K562 (cell line): ENCODE measurements around the gene FHDC1. TPM values are rescaled to one million over a fixed set of nuclear protein-coding genes. Genes with fewer than 3 reads are reported as not detected.

ENCODE experiments used
- ATAC-seq: fragments of 200-7000 bp; cut with Tn5 transposase; 3 replicates; pipeline ENCODE4 v1.9.1; 2020; ENCODE audit warnings: moderate library complexity
- BruUV-seq: library from RNA; stranded (reverse); fragments of 400-500 nt; replicated peaks from 2 replicates; lab custom pipeline; 2021; lab: Mats Ljungman, UMichigan
- CTCF ChIA-PET: fragments of 300-600 bp; formaldehyde crosslinking; extraction: SDS; loops from one replicate; lab custom pipeline; 2021; ENCODE audit warnings: low intra/inter-chr PET ratio; lab: Yijun Ruan, JAX
- POLR2A ChIA-PET: fragments of 300-600, 350-650 bp; sonication (Branson Sonifier 250); formaldehyde crosslinking; extraction: SDS; loops from one replicate; lab custom pipeline; 2021; ENCODE audit warnings: antibody characterized with exemption, inconsistent platforms; lab: Yijun Ruan, JAX
- DNase-seq, 4 experiments: peaks; one replicate each; pipeline versions ENCODE4 v3.0.0 to v3.0.0-alpha.2; 2011 to 2018; ENCODE audit warnings: low spot score in 3 of 4, mixed read lengths in 3 of 4; ENCODE audit errors: extremely low read depth in 1 of 4
- FAIRE-seq: peaks from 2 replicates; lab custom pipeline; 2011; peaks lifted over from hg19 to GRCh38; lab: Jason Lieb, UNC
- H2AFZ ChIP-seq: 2 replicates; pipeline ENCODE4 v1.6.0; 2011; ENCODE audit warnings: low read depth, low read length, control low read depth, inconsistent platforms
- H3K27ac ChIP-seq: fragments of 200-600 bp; 3 replicates; pipeline ENCODE4 v1.8.0; 2011; ENCODE audit warnings: low read depth, mild to moderate bottlenecking, control low read depth, inconsistent platforms, low read length, moderate library complexity, mixed read lengths; ENCODE audit errors: extremely low read depth
- H3K27me3 ChIP-seq, 2 experiments: fragments of 300-600 bp in 1 of 2; 2 replicates in 1 of 2; 3 replicates in 1 of 2; pipeline versions ENCODE4 v1.6.0 to v1.8.0; 2011; ENCODE audit warnings: inconsistent platforms in 2 of 2, low read length in 2 of 2, mild to moderate bottlenecking in 1 of 2, mixed read lengths in 1 of 2, moderate library complexity in 1 of 2; ENCODE audit not compliant: control insufficient read depth in 2 of 2, insufficient read depth in 2 of 2
- H3K36me3 ChIP-seq: fragments of 300-600 bp; 3 replicates; pipeline ENCODE4 v1.8.0; 2011; ENCODE audit warnings: mild to moderate bottlenecking, low read length, inconsistent platforms; ENCODE audit not compliant: control insufficient read depth, insufficient read depth
- H3K4me1 ChIP-seq, 2 experiments: fragments of 200-600 bp in 1 of 2; replicated peaks in 1 of 2; 2 replicates in 1 of 2; 3 replicates in 1 of 2; pipeline versions ENCODE4 v1.5.1 to v1.8.0; 2011; ENCODE audit warnings: inconsistent platforms in 2 of 2, low read length in 2 of 2, mild to moderate bottlenecking in 1 of 2, mixed read lengths in 1 of 2, moderate library complexity in 1 of 2; ENCODE audit not compliant: control insufficient read depth in 2 of 2, insufficient read depth in 2 of 2
- H3K4me2 ChIP-seq: 2 replicates; pipeline ENCODE4 v1.6.1; 2011; ENCODE audit warnings: low read length, control low read depth, inconsistent platforms, mixed read lengths; ENCODE audit not compliant: insufficient read depth
- H3K4me3 ChIP-seq: fragments of 200-600 bp; sonication (generic), shearing (Covaris generic); 2 replicates; pipeline ENCODE4 v1.5.1; 2016; ENCODE audit warnings: control low read depth, inconsistent platforms
- H3K79me2 ChIP-seq: fragments of 200-600 bp; 3 replicates; pipeline ENCODE4 v1.8.0; 2011; ENCODE audit warnings: low read length, inconsistent platforms; ENCODE audit not compliant: control insufficient read depth, insufficient read depth
- H3K9ac ChIP-seq, 2 experiments: 2 replicates each; pipeline versions ENCODE4 v1.6.0 to v1.6.1; 2011; ENCODE audit warnings: low read depth in 2 of 2, low read length in 2 of 2, control low read depth in 1 of 2, inconsistent platforms in 1 of 2, mild to moderate bottlenecking in 1 of 2, mixed read lengths in 1 of 2; ENCODE audit not compliant: insufficient read depth in 1 of 2
- H3K9me1 ChIP-seq: one replicate; pipeline ENCODE4 v1.6.0; 2011; ENCODE audit warnings: inconsistent platforms, mild to moderate bottlenecking, low read length, moderate library complexity; ENCODE audit not compliant: control insufficient read depth, insufficient read depth
- H3K9me3 ChIP-seq: replicated peaks from 2 replicates; pipeline ENCODE4 v1.5.1; 2011; ENCODE audit warnings: low read depth, low read length, inconsistent platforms; ENCODE audit not compliant: control insufficient read depth, insufficient read depth
- H4K20me1 ChIP-seq: replicated peaks from 2 replicates; pipeline ENCODE4 v1.6.1; 2011; ENCODE audit warnings: low read length, inconsistent platforms, mixed read lengths; ENCODE audit not compliant: control insufficient read depth, insufficient read depth
- ARNT ChIP-seq, 2 experiments: fragments of 450-650 bp; IDR thresholded peaks; 2 replicates each; pipeline ENCODE4 v1.6.1; 2016; ENCODE audit warnings: mild to moderate bottlenecking in 1 of 2
- CBX8 ChIP-seq: fragments of 200-600 bp; sonication (generic); IDR thresholded peaks from 2 replicates; pipeline ENCODE4 v1.6.1; 2012; ENCODE audit warnings: borderline replicate concordance, mixed run types, low read depth, mild to moderate bottlenecking, moderate library complexity, mixed read lengths, low read length, control low read depth, inconsistent platforms; ENCODE audit not compliant: poor library complexity, severe bottlenecking; ENCODE audit errors: extremely low read depth
- DDX20 ChIP-seq: fragments of 450-650 bp; IDR thresholded peaks from 2 replicates; pipeline ENCODE4 v1.6.1; 2016; ENCODE audit warnings: missing genetic modification characterization, low read depth, mild to moderate bottlenecking, missing compliant biosample characterization, moderate library complexity
- MAFF ChIP-seq: IDR thresholded peaks from 2 replicates; pipeline ENCODE4 v1.6.1; 2012; ENCODE audit warnings: low read length, improper control_type of control experiment
- SMAD3 ChIP-seq: fragments of 450-650 bp; formaldehyde crosslinking; conservative IDR thresholded peaks from 2 replicates; pipeline ENCODE4 v1.4.0; 2020; ENCODE audit warnings: mild to moderate bottlenecking
- WGBS: fragments of 100-300 bp; shearing (Covaris generic); methylation state at CpG from one replicate; pipeline ENCODE4 v1.1.6; 2016; ENCODE audit warnings: low coverage, mixed read lengths; ENCODE audit not compliant: insufficient coverage; ENCODE audit errors: missing lambda C conversion rate; 5-methylcytosine and 5-hydroxymethylcytosine counted together
- in situ Hi-C: fragments of 300-500 bp; cut with MboI; formaldehyde crosslinking; loops from 4 replicates; pipeline ENCODE4 v1.15.0; 2018; ENCODE audit warnings: inconsistent platforms, mixed read lengths
- intact Hi-C: fragments of 100-400 bp; cut with micrococcal nuclease; formaldehyde crosslinking; loops from 2 replicates; pipeline ENCODE4 v1.14.2; 2022
- polyA plus RNA-seq, 8 experiments: library from polyadenylated mRNA; depleted of rRNA in 4 of 8; stranded (reverse) in 5 of 8; unstranded in 3 of 8; fragments of >200 nt; fragmentation: Nextera tagmentation in 2 of 8; fragmentation: Illumina TruSeq in 1 of 8; extraction: Ambion mirVana in 2 of 8; extraction: Trizol in 1 of 8; gene quantifications; 2 replicates each; pipeline versions ENCODE4 v1.2.1 to v1.2.3, GENCODE V29; 2011 to 2014; ENCODE audit warnings: inconsistent platforms in 1 of 8, missing spikeins in 1 of 8
- total RNA-seq, 7 experiments: library from RNA; depleted of rRNA in 6 of 7; stranded (reverse); fragments of >200 nt in 6 of 7; fragmentation: Illumina TruSeq in 2 of 7; extraction: Trizol in 2 of 7; gene quantifications; 2 replicates each; pipeline versions ENCODE4 v1.2.1 to v1.2.3, GENCODE V29; 2011 to 2021; ENCODE audit warnings: low replicate concordance in 1 of 7
- TF ChIP-seq, protein P1 (sequence below): fragments of 200-800 bp; sonication (Bioruptor generic); IDR thresholded peaks from 2 replicates; pipeline ENCODE4 v1.6.1; 2017; ENCODE audit warnings: missing genetic modification characterization, missing compliant biosample characterization
- TF ChIP-seq, protein P2 (sequence below): fragments of 450-650 bp; IDR thresholded peaks from 2 replicates; pipeline ENCODE4 v1.6.1; 2017; ENCODE audit warnings: antibody characterized with exemption
- TF ChIP-seq, protein P3 (sequence below): fragments of 150-350 bp; conservative IDR thresholded peaks from 2 replicates; pipeline ENCODE4 v1.6.1; 2014; ENCODE audit warnings: low read length
- TF ChIP-seq, protein P4 (sequence below): fragments of 450-650 bp; conservative IDR thresholded peaks from 2 replicates; pipeline ENCODE4 v1.6.1; 2016; ENCODE audit warnings: missing genetic modification characterization, low read depth, mild to moderate bottlenecking, missing compliant biosample characterization, moderate library complexity

FHDC1 gene
- total and polyA plus RNA-seq, 9 of the 15 experiments (the other 6 are each of a cell fraction or from before 2014, with no cell fraction given), result 0.01 to 0.43 (median 0.07) TPM

DNA sequence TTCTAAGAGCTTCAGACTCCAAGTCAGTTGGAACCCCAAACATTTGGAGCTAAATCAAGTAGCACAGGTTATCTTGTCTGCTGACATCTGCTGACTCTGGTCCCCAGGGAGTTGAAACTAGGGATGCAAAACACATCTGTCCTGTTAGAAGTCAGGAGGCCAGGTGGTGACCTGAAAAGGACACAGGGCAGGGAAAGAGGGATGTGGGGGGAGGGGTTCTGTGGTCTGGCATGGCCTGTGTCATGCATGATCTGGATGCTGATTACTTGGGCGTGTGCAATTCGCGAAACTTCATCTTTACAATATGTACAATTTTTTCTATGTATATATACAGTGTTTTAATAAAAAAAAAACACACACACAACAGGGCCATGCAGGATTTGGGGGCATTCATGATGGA is 55.3 kb downstream of the FHDC1 start:
- in situ Hi-C loops, result no loop called here

More for the DNA sequence above, 55.3 kb downstream of the FHDC1 start:
- Histone ChIP-seq H3K27ac (no peak overlapping the region), H3K4me2 (0 out of 2 replicates have a peak overlapping the region, but pooled peaks have one; percentile 19), H2AFZ (no peak overlapping the region), H3K27me3 (peaks cover 6 to 29% of the 10 kb centered on the region in 2 experiments), H4K20me1 (0 out of 2 replicates have a peak, but pooled peaks cover 3% of the 10 kb centered on the region), H3K9me1 (no peaks in the 10 kb centered on the region), H3K9me3 (no peaks in the 10 kb centered on the region), H3K79me2 (no peaks in the 10 kb centered on the region), H3K9ac (no peak overlapping the region), H3K36me3 (no peaks in the 10 kb centered on the region), H3K4me3 (no peak overlapping the region), H3K4me1 (peaks cover 2 to 15% of the 10 kb centered on the region in 2 experiments; a peak in 3 of 5 replicates)
- FAIRE-seq, result peak; percentile 49
- CTCF ChIA-PET, result no interaction called here
- BruUV-seq, result no TSS peak
- intact Hi-C loops, result no loop called here
- POLR2A ChIA-PET, result interaction anchor here (0.6 to 0.9 kb wide), 2 partner anchors 11 to 12 kb away, joined by 3 read pairs; no protein-coding TSS in a partner anchor
- TF ChIP-seq DDX20, result no peak
- TF ChIP-seq, protein P1, sequence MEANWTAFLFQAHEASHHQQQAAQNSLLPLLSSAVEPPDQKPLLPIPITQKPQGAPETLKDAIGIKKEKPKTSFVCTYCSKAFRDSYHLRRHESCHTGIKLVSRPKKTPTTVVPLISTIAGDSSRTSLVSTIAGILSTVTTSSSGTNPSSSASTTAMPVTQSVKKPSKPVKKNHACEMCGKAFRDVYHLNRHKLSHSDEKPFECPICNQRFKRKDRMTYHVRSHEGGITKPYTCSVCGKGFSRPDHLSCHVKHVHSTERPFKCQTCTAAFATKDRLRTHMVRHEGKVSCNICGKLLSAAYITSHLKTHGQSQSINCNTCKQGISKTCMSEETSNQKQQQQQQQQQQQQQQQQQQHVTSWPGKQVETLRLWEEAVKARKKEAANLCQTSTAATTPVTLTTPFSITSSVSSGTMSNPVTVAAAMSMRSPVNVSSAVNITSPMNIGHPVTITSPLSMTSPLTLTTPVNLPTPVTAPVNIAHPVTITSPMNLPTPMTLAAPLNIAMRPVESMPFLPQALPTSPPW (CRISPR knock-in tag), result no peak
- no peak for TF ChIP-seq CBX8
- TF ChIP-seq, protein P2, sequence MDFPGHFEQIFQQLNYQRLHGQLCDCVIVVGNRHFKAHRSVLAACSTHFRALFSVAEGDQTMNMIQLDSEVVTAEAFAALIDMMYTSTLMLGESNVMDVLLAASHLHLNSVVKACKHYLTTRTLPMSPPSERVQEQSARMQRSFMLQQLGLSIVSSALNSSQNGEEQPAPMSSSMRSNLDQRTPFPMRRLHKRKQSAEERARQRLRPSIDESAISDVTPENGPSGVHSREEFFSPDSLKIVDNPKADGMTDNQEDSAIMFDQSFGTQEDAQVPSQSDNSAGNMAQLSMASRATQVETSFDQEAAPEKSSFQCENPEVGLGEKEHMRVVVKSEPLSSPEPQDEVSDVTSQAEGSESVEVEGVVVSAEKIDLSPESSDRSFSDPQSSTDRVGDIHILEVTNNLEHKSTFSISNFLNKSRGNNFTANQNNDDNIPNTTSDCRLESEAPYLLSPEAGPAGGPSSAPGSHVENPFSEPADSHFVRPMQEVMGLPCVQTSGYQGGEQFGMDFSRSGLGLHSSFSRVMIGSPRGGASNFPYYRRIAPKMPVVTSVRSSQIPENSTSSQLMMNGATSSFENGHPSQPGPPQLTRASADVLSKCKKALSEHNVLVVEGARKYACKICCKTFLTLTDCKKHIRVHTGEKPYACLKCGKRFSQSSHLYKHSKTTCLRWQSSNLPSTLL, result no peak
- no peak for TF ChIP-seq ARNT (IDR thresholded peaks at IDR 0.05)
- TF ChIP-seq, protein P3, sequence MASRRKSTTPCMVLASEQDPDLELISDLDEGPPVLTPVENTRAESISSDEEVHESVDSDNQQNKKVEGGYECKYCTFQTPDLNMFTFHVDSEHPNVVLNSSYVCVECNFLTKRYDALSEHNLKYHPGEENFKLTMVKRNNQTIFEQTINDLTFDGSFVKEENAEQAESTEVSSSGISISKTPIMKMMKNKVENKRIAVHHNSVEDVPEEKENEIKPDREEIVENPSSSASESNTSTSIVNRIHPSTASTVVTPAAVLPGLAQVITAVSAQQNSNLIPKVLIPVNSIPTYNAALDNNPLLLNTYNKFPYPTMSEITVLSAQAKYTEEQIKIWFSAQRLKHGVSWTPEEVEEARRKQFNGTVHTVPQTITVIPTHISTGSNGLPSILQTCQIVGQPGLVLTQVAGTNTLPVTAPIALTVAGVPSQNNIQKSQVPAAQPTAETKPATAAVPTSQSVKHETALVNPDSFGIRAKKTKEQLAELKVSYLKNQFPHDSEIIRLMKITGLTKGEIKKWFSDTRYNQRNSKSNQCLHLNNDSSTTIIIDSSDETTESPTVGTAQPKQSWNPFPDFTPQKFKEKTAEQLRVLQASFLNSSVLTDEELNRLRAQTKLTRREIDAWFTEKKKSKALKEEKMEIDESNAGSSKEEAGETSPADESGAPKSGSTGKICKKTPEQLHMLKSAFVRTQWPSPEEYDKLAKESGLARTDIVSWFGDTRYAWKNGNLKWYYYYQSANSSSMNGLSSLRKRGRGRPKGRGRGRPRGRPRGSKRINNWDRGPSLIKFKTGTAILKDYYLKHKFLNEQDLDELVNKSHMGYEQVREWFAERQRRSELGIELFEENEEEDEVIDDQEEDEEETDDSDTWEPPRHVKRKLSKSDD, result no peak
- TF ChIP-seq SMAD3, result no peak
- TF ChIP-seq MAFF, result no peak
- TF ChIP-seq, protein P4, sequence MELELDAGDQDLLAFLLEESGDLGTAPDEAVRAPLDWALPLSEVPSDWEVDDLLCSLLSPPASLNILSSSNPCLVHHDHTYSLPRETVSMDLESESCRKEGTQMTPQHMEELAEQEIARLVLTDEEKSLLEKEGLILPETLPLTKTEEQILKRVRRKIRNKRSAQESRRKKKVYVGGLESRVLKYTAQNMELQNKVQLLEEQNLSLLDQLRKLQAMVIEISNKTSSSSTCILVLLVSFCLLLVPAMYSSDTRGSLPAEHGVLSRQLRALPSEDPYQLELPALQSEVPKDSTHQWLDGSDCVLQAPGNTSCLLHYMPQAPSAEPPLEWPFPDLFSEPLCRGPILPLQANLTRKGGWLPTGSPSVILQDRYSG (tag), result no peak
- WGBS, result 55% methylated on average over 3 of the region's 3 CpGs
- ATAC-seq, result no peak
- no peak for DNase-seq
